ENCODE measurements around the gene BMP8B. TPM values are rescaled to one million over a fixed set of nuclear protein-coding genes. Genes with fewer than 3 reads are reported as not detected.
A peak's percentile ranks its signal among the peaks of the same experiment; 100 is the strongest.

The BMP8B gene
- polyA plus RNA-seq = 8.1 TPM
- long read RNA-seq, donor 1 = 0 reads
- long read RNA-seq, donor 2, full-length matches to known transcripts = 2 of 2 reads
- long read RNA-seq, donor 2, partial matches to known transcripts = 0 of 2 reads
- long read RNA-seq, donor 2, other reads (novel, unspliced or antisense) = 0 of 2 reads
- long read RNA-seq, donor 3 = 0 reads
- long read RNA-seq, donor 4, full-length matches to known transcripts = 1 of 1 reads
- long read RNA-seq, donor 4, partial matches to known transcripts = 0 of 1 reads
- long read RNA-seq, donor 4, other reads (novel, unspliced or antisense) = 0 of 1 reads
- long read RNA-seq, donor 5 = 0 reads
- long read RNA-seq, donor 6 = 0 reads
- long read RNA-seq, donor 7, full-length matches to known transcripts = 2 of 2 reads
- long read RNA-seq, donor 7, partial matches to known transcripts = 0 of 2 reads
- long read RNA-seq, donor 7, other reads (novel, unspliced or antisense) = 0 of 2 reads
- long read RNA-seq, donor 8 = 0 reads
- long read RNA-seq, donor 9, full-length matches to known transcripts = 2 of 2 reads
- long read RNA-seq, donor 9, partial matches to known transcripts = 0 of 2 reads
- long read RNA-seq, donor 9, other reads (novel, unspliced or antisense) = 0 of 2 reads
- long read RNA-seq, donor 10, partial matches to known transcripts = 7 of 7 reads
- long read RNA-seq, donor 10, other reads (novel, unspliced or antisense) = 0 of 7 reads
- long read RNA-seq, donor 11 = 0 reads

GRCh38 chr1:39788758-39789570, at the start of gene BMP8B:
Gene BMP8B, minus strand, starts transcription at chr1:39788865. Its CDS starts 380 bp downstream, at chr1:39788485.
- Histone ChIP-seq H3K27ac (ENCODE audit: low read length) (no peak within 1 kb of the TSS), H3K36me3 (ENCODE audit: control insufficient read depth, insufficient read depth, low read length) (no peaks in the 10 kb centered on the region), H3K4me3 (ENCODE audit: low read length) (no peak within 1 kb of the TSS), H3K27me3 (ENCODE audit: control insufficient read depth, insufficient read depth, low read length) (peaks cover 36% of the 10 kb centered on the region), H3K4me1 (ENCODE audit: control insufficient read depth, insufficient read depth, low read length) (peaks cover 4% of the 10 kb centered on the region), H3K9me3 (ENCODE audit: control insufficient read depth, low read depth, low read length) (no peaks in the 10 kb centered on the region)
- WGBS (ENCODE audit: insufficient coverage, low lambda C conversion rate) = no CpG with 5 or more reads among the region's 91 CpGs
- peak in 1 of 2 donors; percentile 69 for DNase-seq

- no peaks in the 10 kb centered on the region for H3K27me3 ChIP-seq (ENCODE audit: control insufficient read depth, insufficient read depth, low read length)
- H3K4me1 ChIP-seq (ENCODE audit: control insufficient read depth, insufficient read depth, low read length) = no peaks in the 10 kb centered on the region
- no peak for DNase-seq
- no peaks in the 10 kb centered on the region for H3K9me3 ChIP-seq (ENCODE audit: control insufficient read depth, low read depth, low read length)
- H3K4me3 ChIP-seq (ENCODE audit: low read length) = no peak overlapping the region
- H3K27ac ChIP-seq (ENCODE audit: low read length) = no peak overlapping the region
- 60% methylated on average over 1 of the region's 3 CpGs for WGBS (ENCODE audit: insufficient coverage, low lambda C conversion rate)
- H3K36me3 ChIP-seq (ENCODE audit: control insufficient read depth, insufficient read depth, low read length) = peaks cover 40% of the 10 kb centered on the region
Observed at GRCh38 chr1:39836595-39837110, 48.0 kb upstream of the BMP8B start.

DNA sequence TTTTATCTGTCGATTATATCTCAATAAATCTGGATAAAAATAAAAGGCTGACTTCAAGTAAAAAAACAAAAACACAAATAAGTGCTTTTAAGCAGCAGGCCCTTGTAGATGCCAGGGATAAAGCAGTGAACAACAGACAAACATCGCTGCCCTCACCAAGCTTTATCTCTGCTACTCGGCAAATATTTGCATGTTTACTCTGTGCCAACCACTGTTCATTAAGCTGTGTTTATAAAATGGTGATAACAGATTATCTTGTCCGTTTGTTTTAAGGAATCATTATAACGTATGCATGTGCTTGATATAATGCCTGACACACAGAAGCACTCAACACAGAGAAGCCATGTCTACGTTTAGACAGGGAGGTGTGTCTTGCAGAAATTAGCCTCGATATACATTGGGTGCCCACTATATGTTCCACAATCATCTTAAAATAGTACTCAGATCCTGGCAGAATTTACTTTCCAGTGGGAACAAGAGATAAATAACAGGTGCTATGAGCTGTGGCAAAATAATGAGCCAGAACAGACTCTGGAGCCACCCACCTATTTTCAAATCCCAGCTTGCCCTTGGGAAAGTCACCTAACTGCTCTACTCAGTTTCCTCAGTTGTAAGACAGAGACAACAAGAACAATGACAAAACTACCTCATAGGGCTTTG, 47.4 kb upstream of the BMP8B start:
- Histone ChIP-seq H3K9me3 (ENCODE audit: control insufficient read depth, low read depth, low read length) (no peaks in the 10 kb centered on the region), H3K4me1 (ENCODE audit: control insufficient read depth, insufficient read depth, low read length) (no peaks in the 10 kb centered on the region), H3K4me3 (ENCODE audit: low read length) (no peak overlapping the region), H3K27me3 (ENCODE audit: control insufficient read depth, insufficient read depth, low read length) (no peaks in the 10 kb centered on the region), H3K36me3 (ENCODE audit: control insufficient read depth, insufficient read depth, low read length) (peaks cover 34% of the 10 kb centered on the region), H3K27ac (ENCODE audit: low read length) (no peak overlapping the region)
- WGBS (ENCODE audit: insufficient coverage, low lambda C conversion rate) = 50% methylated on average over 1 of the region's 7 CpGs
- DNase-seq = no peak

GRCh38 chr1:39835110-39835509, 46.4 kb upstream of the BMP8B start:
- WGBS (ENCODE audit: insufficient coverage, low lambda C conversion rate) = no CpG with 5 or more reads among the region's 2 CpGs
- Histone ChIP-seq H3K4me1 (ENCODE audit: control insufficient read depth, insufficient read depth, low read length) (no peaks in the 10 kb centered on the region), H3K36me3 (ENCODE audit: control insufficient read depth, insufficient read depth, low read length) (peaks cover 26% of the 10 kb centered on the region), H3K27me3 (ENCODE audit: control insufficient read depth, insufficient read depth, low read length) (no peaks in the 10 kb centered on the region), H3K4me3 (ENCODE audit: low read length) (no peak overlapping the region), H3K27ac (ENCODE audit: low read length) (no peak overlapping the region), H3K9me3 (ENCODE audit: control insufficient read depth, low read depth, low read length) (no peaks in the 10 kb centered on the region)
- no peak for DNase-seq

GRCh38 chr1:39833621-39834385, 45.1 kb upstream of the BMP8B start:
- no peak for DNase-seq
- H3K36me3 ChIP-seq (ENCODE audit: control insufficient read depth, insufficient read depth, low read length) = peaks cover 16% of the 10 kb centered on the region
- H3K27me3 ChIP-seq (ENCODE audit: control insufficient read depth, insufficient read depth, low read length) = no peaks in the 10 kb centered on the region
- no peaks in the 10 kb centered on the region for H3K4me1 ChIP-seq (ENCODE audit: control insufficient read depth, insufficient read depth, low read length)
- 92% methylated on average over 2 of the region's 9 CpGs for WGBS (ENCODE audit: insufficient coverage, low lambda C conversion rate)
- no peak overlapping the region for H3K27ac ChIP-seq (ENCODE audit: low read length)
- no peak overlapping the region for H3K4me3 ChIP-seq (ENCODE audit: low read length)
- H3K9me3 ChIP-seq (ENCODE audit: control insufficient read depth, low read depth, low read length) = no peaks in the 10 kb centered on the region

DNA sequence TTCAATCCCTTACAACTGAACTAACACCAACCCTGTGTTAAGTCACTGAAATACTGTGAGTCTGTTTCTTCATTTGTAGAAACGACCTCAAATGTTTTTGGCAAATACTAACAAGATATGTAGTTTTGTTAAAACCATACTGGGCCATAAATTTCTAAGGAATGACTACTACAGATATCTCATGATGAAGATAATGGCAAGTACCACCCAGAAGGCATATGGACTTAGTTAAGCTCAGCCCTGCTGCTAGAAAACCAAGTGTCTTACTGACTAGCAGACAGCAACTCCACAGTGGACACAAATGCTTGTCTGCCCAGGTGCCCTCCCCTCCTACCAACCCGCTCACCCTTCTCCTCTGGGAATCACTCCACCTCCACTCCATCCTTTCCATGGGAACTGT, 44.5 kb upstream of the BMP8B start:
- Histone ChIP-seq H3K9me3 (ENCODE audit: control insufficient read depth, low read depth, low read length) (no peaks in the 10 kb centered on the region), H3K4me3 (ENCODE audit: low read length) (no peak overlapping the region), H3K27ac (ENCODE audit: low read length) (no peak overlapping the region), H3K4me1 (ENCODE audit: control insufficient read depth, insufficient read depth, low read length) (no peaks in the 10 kb centered on the region), H3K36me3 (ENCODE audit: control insufficient read depth, insufficient read depth, low read length) (peaks cover 9% of the 10 kb centered on the region), H3K27me3 (ENCODE audit: control insufficient read depth, insufficient read depth, low read length) (no peaks in the 10 kb centered on the region)
- no peak for DNase-seq
- 50% methylated on average over 1 of the region's 2 CpGs for WGBS (ENCODE audit: insufficient coverage, low lambda C conversion rate)

DNA sequence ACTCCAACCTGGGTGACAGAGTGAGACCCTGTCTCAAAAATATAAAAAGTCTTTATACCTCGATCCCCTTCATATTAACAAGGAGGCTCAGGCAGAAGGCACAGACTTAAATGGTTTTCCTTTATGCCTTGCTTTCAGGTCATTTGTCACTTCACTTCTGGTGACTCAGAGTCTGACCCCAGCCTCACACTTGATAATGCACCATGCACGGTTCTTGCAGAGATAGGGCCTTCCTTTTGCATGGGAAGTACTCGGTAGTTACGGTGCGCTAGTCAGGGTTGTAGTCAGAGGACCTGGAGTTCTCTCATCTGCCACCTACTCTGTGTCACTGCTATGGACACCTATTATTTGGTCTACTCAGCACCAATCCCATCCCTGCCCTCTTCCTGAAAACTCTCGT, 43.6 kb upstream of the BMP8B start:
- Histone ChIP-seq H3K4me1 (ENCODE audit: control insufficient read depth, insufficient read depth, low read length) (peaks cover 2% of the 10 kb centered on the region), H3K9me3 (ENCODE audit: control insufficient read depth, low read depth, low read length) (no peaks in the 10 kb centered on the region), H3K27me3 (ENCODE audit: control insufficient read depth, insufficient read depth, low read length) (no peaks in the 10 kb centered on the region), H3K27ac (ENCODE audit: low read length) (no peak overlapping the region), H3K36me3 (ENCODE audit: control insufficient read depth, insufficient read depth, low read length) (peaks cover 2% of the 10 kb centered on the region), H3K4me3 (ENCODE audit: low read length) (no peak overlapping the region)
- WGBS (ENCODE audit: insufficient coverage, low lambda C conversion rate) = no CpG with 5 or more reads among the region's 6 CpGs
- no peak for DNase-seq

GRCh38 chr1:39829791-39830533, 41.3 kb upstream of the BMP8B start:
- DNase-seq = peak in 1 of 2 donors; percentile 33
- H3K4me3 ChIP-seq (ENCODE audit: low read length) = no peak overlapping the region
- H3K4me1 ChIP-seq (ENCODE audit: control insufficient read depth, insufficient read depth, low read length) = peaks cover 25% of the 10 kb centered on the region
- no peaks in the 10 kb centered on the region for H3K9me3 ChIP-seq (ENCODE audit: control insufficient read depth, low read depth, low read length)
- H3K27ac ChIP-seq (ENCODE audit: low read length) = no peak overlapping the region
- H3K27me3 ChIP-seq (ENCODE audit: control insufficient read depth, insufficient read depth, low read length) = no peaks in the 10 kb centered on the region
- no peaks in the 10 kb centered on the region for H3K36me3 ChIP-seq (ENCODE audit: control insufficient read depth, insufficient read depth, low read length)
- WGBS (ENCODE audit: insufficient coverage, low lambda C conversion rate) = no CpG with 5 or more reads among the region's 6 CpGs

GRCh38 chr1:39828734-39829133, 40.1 kb upstream of the BMP8B start:
- DNase-seq = no peak
- no peak overlapping the region for H3K4me3 ChIP-seq (ENCODE audit: low read length)
- no peaks in the 10 kb centered on the region for H3K9me3 ChIP-seq (ENCODE audit: control insufficient read depth, low read depth, low read length)
- no CpG with 5 or more reads among the region's 2 CpGs for WGBS (ENCODE audit: insufficient coverage, low lambda C conversion rate)
- H3K27ac ChIP-seq (ENCODE audit: low read length) = no peak overlapping the region
- no peaks in the 10 kb centered on the region for H3K36me3 ChIP-seq (ENCODE audit: control insufficient read depth, insufficient read depth, low read length)
- H3K4me1 ChIP-seq (ENCODE audit: control insufficient read depth, insufficient read depth, low read length) = peaks cover 28% of the 10 kb centered on the region
- no peaks in the 10 kb centered on the region for H3K27me3 ChIP-seq (ENCODE audit: control insufficient read depth, insufficient read depth, low read length)
